Liver (tissue), 3 donors: Measurements from ENCODE around the gene NDUFB11.

Source experiments
- EGR1 ChIP-seq, 2 donors: IDR thresholded peaks; 2 replicates each; pipeline ENCODE4 v1.6.1; 2016 to 2018; ENCODE audit warnings: antibody characterized with exemption in 2 of 2, low read depth in 2 of 2
- FOXA1 ChIP-seq: IDR thresholded peaks from 2 replicates; pipeline ENCODE4 v1.6.1; 2016; ENCODE audit warnings: antibody characterized with exemption
- JUND ChIP-seq, 2 donors: IDR thresholded peaks; 2 replicates each; pipeline ENCODE4 v1.6.1; 2016; ENCODE audit warnings: antibody characterized with exemption in 2 of 2
- RAD21 ChIP-seq, 2 donors: IDR thresholded peaks; 2 replicates each; pipeline ENCODE4 v1.6.1; 2016; ENCODE audit warnings: antibody characterized with exemption in 2 of 2, mild to moderate bottlenecking in 2 of 2
- RXRA ChIP-seq, 2 donors: IDR thresholded peaks; 2 replicates each; pipeline ENCODE4 v1.6.1; 2017 to 2018; ENCODE audit warnings: antibody characterized with exemption in 2 of 2, mild to moderate bottlenecking in 1 of 2
- SP1 ChIP-seq: IDR thresholded peaks from 2 replicates; pipeline ENCODE4 v1.6.1; 2018; ENCODE audit warnings: antibody characterized with exemption, mild to moderate bottlenecking
- TAF1 ChIP-seq: conservative IDR thresholded peaks from 2 replicates; pipeline ENCODE4 v1.6.1; 2016; ENCODE audit warnings: antibody characterized with exemption, mild to moderate bottlenecking
- YY1 ChIP-seq: IDR thresholded peaks from 2 replicates; pipeline ENCODE4 v1.6.1; 2016; ENCODE audit warnings: antibody characterized with exemption, mild to moderate bottlenecking
- TF ChIP-seq, protein P1 (sequence below): fragments of 150-350 bp; IDR thresholded peaks from 2 replicates; pipeline ENCODE4 v1.5.1; 2017; ENCODE audit warnings: improper control_type of control experiment, low read depth, low read length; ENCODE audit not compliant: missing input control
- TF ChIP-seq, protein P2 (sequence below): IDR thresholded peaks from 2 replicates; pipeline ENCODE4 v1.6.1; 2016; ENCODE audit warnings: antibody characterized with exemption
- TF ChIP-seq, protein P3 (sequence below): IDR thresholded peaks from 2 replicates; pipeline ENCODE4 v1.6.1; 2016; ENCODE audit warnings: antibody characterized with exemption, mild to moderate bottlenecking
- TF ChIP-seq, protein P4 (sequence below): IDR thresholded peaks from 2 replicates; pipeline ENCODE4 v1.6.1; 2016; ENCODE audit warnings: antibody characterized with exemption
- TF ChIP-seq, protein P5 (sequence below): IDR thresholded peaks from 2 replicates; pipeline ENCODE4 v1.6.1; 2016; ENCODE audit warnings: antibody characterized with exemption
- donor health status: healthy.
- donor health status: healthy.

DNA sequence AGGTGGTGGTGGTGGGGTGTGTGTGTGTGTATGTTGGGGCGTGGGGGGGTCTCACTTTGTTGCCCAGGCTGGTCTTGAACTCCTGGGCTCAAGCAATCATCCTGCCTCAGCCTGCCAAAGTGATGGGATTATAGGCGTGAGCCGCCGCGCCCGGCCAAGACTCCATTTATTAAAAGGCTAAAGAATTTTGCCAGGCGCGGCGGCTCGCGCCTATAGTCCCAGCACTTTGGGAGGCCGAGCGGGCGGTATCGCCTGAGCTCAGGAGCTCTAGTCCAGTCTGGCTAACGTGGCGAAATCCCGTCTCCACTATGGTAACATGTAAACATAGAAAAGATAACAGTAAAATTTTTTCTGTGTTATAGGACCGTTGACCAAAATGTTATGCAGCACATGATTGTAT is 45.4 kb upstream of the NDUFB11 start:
- TF ChIP-seq, protein P1, sequence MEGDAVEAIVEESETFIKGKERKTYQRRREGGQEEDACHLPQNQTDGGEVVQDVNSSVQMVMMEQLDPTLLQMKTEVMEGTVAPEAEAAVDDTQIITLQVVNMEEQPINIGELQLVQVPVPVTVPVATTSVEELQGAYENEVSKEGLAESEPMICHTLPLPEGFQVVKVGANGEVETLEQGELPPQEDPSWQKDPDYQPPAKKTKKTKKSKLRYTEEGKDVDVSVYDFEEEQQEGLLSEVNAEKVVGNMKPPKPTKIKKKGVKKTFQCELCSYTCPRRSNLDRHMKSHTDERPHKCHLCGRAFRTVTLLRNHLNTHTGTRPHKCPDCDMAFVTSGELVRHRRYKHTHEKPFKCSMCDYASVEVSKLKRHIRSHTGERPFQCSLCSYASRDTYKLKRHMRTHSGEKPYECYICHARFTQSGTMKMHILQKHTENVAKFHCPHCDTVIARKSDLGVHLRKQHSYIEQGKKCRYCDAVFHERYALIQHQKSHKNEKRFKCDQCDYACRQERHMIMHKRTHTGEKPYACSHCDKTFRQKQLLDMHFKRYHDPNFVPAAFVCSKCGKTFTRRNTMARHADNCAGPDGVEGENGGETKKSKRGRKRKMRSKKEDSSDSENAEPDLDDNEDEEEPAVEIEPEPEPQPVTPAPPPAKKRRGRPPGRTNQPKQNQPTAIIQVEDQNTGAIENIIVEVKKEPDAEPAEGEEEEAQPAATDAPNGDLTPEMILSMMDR: no peak
- TF ChIP-seq JUND (IDR thresholded peaks at IDR 0.05) (no peak), TAF1 (no peak), RAD21 (IDR thresholded peaks at IDR 0.05) (no peak), RXRA (IDR thresholded peaks at IDR 0.05) (no peak), SP1 (no peak), FOXA1 (no peak), EGR1 (IDR thresholded peaks at IDR 0.05; ENCODE audit: low read depth in 2 of 2) (no peak), YY1 (no peak)
- TF ChIP-seq, protein P2, sequence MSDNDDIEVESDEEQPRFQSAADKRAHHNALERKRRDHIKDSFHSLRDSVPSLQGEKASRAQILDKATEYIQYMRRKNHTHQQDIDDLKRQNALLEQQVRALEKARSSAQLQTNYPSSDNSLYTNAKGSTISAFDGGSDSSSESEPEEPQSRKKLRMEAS: no peak
- TF ChIP-seq, protein P3, sequence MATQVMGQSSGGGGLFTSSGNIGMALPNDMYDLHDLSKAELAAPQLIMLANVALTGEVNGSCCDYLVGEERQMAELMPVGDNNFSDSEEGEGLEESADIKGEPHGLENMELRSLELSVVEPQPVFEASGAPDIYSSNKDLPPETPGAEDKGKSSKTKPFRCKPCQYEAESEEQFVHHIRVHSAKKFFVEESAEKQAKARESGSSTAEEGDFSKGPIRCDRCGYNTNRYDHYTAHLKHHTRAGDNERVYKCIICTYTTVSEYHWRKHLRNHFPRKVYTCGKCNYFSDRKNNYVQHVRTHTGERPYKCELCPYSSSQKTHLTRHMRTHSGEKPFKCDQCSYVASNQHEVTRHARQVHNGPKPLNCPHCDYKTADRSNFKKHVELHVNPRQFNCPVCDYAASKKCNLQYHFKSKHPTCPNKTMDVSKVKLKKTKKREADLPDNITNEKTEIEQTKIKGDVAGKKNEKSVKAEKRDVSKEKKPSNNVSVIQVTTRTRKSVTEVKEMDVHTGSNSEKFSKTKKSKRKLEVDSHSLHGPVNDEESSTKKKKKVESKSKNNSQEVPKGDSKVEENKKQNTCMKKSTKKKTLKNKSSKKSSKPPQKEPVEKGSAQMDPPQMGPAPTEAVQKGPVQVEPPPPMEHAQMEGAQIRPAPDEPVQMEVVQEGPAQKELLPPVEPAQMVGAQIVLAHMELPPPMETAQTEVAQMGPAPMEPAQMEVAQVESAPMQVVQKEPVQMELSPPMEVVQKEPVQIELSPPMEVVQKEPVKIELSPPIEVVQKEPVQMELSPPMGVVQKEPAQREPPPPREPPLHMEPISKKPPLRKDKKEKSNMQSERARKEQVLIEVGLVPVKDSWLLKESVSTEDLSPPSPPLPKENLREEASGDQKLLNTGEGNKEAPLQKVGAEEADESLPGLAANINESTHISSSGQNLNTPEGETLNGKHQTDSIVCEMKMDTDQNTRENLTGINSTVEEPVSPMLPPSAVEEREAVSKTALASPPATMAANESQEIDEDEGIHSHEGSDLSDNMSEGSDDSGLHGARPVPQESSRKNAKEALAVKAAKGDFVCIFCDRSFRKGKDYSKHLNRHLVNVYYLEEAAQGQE: no peak
- TF ChIP-seq, protein P4, sequence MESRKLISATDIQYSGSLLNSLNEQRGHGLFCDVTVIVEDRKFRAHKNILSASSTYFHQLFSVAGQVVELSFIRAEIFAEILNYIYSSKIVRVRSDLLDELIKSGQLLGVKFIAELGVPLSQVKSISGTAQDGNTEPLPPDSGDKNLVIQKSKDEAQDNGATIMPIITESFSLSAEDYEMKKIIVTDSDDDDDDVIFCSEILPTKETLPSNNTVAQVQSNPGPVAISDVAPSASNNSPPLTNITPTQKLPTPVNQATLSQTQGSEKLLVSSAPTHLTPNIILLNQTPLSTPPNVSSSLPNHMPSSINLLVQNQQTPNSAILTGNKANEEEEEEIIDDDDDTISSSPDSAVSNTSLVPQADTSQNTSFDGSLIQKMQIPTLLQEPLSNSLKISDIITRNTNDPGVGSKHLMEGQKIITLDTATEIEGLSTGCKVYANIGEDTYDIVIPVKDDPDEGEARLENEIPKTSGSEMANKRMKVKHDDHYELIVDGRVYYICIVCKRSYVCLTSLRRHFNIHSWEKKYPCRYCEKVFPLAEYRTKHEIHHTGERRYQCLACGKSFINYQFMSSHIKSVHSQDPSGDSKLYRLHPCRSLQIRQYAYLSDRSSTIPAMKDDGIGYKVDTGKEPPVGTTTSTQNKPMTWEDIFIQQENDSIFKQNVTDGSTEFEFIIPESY: no peak
- TF ChIP-seq, protein P5, sequence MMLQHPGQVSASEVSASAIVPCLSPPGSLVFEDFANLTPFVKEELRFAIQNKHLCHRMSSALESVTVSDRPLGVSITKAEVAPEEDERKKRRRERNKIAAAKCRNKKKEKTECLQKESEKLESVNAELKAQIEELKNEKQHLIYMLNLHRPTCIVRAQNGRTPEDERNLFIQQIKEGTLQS: no peak
